GM19455 (cell line): ENCODE data around the gene SLC25A21.
"Not testable (repeated sequence)": the region's sequence is repeated elsewhere in the genome, so short reads cannot be mapped to it uniquely, and the experiment has no call there.

Experiments used
- ATAC-seq: cut with Tn5 transposase; IDR thresholded peaks from one replicate; pipeline ENCODE4 v1.9.1; 2021; ENCODE audit not compliant: unreplicated experiment

SLC25A21 gene

GRCh38 chr14:36996133-36996856, 176.1 kb downstream of the SLC25A21 start:
- ATAC-seq, result no peak

DNA sequence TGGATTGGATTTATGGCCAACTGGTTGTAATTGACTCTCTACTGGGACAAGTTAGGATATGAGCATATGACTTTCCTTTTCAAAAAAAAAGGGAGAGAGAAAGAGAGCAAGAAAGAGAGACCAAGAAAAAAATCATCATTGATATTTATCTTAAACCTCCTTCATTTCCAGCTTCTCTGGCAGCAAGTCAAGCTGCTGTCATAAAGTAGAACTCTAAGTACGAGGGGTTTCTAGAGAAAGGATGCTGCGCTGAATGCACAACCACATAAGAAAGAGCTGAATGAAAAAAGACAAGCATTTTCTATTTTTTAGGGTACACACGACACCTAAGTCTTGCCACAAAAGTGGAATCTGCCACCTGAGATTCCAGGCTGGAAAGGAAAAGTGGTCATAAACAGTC, 182.6 kb downstream of the SLC25A21 start:
- no peak for ATAC-seq

DNA sequence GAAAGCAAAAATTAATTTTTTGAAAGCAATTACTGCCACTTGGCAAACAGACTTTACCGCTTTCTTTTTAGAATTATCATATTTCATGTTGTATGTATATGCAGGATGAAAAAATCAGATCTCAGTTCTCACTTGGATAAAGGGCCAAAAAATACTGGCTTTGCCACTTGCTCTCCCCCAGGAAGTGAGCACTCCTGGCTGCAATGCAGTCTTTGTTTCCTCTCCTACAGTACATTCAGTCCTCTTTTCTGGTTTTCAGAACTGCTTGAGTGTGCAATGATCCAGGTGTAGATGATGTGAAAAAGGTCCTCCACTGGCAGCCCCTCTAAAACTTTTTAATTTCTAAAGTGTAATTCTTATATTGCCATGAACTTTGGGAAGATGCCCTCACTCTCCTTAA, 183.4 kb downstream of the SLC25A21 start:
- ATAC-seq, result no peak

DNA sequence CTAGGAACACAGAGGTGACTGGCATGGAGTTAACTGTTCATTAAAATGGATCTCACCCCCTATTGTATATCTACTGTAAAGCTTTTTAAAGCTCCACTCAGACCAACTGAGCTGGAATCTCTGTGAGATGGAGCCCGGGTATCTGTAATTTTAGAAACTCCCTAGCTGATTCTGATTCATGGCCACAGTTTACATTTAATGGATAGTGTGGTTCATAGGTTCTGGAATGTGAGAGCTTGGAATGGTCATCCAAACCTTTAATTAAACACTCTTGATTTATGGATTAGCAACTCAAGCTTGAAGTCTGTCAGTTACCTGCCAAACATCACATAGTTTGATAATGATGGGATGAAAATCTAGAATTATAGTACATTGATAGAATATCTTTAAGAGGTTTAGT, 183.8 kb downstream of the SLC25A21 start:
- no peak for ATAC-seq

DNA sequence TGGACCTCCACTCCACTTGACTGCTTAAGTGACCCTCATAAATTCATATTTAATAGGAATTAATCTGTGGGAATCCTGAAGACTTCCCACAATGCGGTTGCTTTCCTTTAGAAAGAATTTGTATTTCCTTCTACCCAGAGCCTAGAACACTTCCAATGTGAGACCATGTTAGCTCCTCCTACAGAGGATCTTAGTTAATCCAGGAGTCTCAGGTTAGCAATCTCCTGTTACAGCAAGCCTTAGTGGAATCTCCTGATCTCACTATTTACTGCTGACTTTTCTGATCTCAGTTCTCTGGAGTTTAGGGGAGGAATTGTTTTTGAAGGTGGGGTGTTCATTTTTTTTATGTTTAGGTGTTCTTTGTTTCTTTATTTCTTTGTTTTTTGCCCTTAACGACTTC, 186.0 kb downstream of the SLC25A21 start:
- ATAC-seq, result no peak

DNA sequence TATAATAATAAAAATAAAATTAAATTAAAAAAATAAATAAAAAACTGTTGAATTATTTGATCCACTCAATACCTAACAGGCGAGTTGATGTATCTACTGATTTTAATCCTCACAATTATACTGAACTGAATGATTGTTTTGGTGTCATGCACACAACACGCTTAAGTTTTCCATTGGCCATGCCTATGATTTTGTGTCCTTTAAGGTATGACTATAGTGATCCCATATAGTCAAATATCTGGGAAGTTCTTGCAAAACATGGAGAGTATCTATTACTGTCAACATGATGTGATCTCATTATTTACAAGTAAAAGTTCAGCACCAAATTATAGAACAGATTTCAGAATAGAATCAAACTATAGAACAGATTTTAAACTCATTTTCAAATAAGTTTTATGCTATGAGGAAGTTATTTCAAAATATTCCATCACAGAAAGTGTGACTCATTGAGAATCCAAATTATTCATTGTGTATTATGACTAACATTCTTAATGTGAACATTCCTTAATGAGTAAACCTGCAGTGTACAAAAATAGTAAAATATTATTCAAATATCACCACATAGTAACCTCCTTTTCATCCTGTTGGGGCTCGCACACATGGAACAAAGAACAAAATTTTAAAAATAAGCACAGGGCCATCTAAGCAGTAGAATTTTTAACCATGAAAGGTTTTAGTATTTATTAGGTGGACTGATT, 190.4 kb downstream of the SLC25A21 start:
- ATAC-seq, result no peak

- ATAC-seq, result not testable (repeated sequence)
Measured at GRCh38 chr14:36980413-36980812, 192.0 kb downstream of the SLC25A21 start.

DNA sequence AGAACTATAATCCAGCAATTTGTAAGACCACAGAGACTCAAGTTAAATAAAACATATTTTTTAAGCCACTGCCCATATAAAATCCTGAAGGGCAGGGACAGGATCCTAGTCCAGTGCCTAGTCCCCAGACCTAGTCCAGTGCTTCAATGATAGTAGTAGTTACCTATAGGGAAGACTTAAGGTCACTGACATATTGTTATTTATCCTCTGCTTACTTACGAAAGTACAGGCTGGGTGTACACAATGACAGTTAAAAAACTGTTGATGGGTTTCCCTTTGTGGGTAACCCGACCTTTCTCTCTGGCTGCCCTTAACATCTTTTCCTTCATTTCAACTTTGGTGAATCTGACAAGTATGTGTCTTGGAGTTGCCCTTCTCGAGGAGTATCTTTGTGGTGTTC, 192.5 kb downstream of the SLC25A21 start:
- no peak for ATAC-seq

GRCh38 chr14:36976571-36977023, 195.8 kb downstream of the SLC25A21 start:
- ATAC-seq, result no peak

GRCh38 chr14:36975834-36976233, 196.6 kb downstream of the SLC25A21 start:
- no peak for ATAC-seq

DNA sequence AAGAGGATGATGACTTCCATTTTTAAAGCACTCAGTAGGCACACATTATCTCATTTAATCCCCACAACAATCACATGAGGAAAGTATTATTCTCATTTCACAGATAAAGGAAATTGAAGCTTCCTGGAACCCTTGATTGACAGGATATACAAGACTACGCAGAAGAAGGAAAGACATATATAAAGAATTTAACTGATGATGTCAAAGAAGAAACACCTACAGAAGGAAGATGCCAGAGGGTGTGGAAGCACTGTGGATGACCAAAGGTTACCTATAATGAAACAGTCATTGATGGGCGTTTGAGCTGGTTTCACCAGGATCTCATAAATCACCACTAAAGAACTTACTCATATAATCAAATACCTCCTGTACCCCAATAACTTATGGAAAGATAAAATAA, 197.4 kb downstream of the SLC25A21 start:
- no peak for ATAC-seq

DNA sequence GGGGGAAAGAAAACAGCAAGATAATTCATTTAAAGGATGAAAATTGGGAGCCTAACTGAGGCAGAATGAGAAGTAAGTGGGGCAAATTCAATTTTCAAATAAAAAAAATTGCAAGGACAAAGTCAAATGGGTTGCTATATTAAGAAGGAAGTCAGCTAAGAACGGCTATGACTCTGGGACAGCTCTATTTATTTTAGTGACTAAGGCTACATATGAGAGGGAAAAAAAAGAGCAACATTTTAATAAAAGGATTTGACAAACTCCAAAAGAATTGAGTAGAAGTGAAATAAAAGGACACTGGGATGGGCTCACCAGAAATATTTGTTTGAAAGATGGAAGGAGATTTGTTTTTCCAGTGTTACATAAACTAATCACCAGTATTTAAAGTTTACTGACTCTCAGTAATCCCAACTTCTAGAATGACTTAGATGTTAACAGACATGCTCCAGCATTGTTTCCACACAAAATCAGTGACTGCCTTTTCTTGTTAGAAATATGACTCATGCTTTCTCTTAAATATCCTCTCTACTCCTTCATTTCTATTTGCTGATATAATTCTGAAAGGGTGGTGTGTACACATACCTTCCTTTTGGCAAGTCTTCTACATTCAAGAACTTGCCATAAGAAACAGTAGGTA, 198.5 kb downstream of the SLC25A21 start:
- no peak for ATAC-seq

GRCh38 chr14:36971263-36971855, 201.0 kb downstream of the SLC25A21 start:
- ATAC-seq, result no peak

DNA sequence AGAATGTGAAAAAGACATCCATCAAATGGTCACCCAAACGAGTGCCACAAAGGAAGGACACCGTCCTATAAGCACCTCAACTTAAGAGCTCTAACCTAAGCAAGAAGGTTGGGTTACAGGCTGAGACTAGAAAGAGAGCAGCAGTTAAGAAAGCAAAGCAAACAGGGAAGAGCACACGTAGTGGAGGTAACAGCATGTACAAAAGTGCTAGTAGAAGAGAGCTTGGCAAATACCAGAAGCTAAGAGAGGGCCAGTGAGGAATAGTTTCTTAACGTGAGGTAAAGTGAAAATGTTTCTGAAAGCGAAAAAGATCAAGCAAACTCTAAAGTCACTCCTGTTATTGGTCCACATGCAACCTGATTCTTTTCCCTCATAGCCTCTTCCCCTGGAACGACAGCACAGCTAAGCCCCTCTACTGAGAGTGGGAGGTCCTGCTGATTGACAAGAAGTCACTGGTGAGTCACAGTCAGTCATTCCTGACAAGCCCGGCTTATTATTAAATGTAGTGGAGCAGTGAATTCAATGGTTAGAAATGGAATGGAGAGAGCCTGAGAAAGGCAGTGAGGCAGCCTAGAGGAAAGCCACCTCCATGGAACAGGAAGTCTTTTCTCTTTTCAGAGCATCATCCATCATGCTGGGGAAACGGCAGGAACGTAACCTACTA, 204.4 kb downstream of the SLC25A21 start:
- ATAC-seq, result no peak

DNA sequence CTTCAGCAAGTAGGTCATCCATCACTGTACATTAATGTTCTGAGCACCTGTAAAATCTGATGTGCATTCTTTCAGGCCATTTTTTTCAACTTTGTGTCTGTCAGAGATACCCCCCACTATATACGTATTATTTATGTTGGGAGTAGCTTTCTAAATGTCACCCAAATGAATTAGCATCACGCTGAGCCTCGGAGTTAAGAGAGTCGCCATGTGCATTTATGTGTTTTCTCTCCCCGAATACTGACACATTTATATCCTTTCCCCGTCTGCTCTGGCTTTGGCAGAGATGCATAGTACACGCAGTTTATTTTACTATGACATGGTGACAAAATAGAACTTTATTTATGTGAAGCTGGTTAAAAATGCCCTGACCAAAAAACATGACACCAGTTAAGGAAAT, 216.4 kb downstream of the SLC25A21 start:
- no peak for ATAC-seq

DNA sequence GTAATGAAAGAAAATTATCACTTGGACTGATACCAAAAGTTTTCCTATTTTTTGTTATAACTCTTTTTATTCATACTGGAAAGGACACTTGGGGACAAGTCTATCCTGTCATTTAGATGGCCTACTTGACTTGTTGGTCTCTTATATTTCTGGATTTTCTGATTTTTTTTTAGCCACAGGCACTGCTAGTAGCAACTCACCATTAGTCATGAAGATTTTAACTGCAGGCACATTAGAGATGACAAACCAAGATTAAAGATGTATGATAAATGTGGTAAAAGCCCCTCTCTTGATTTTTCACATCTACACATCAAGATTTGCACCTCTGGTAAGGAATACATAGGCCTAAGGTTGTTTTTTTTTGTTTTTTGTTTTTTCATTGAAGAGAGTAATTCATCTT, 217.0 kb downstream of the SLC25A21 start:
- ATAC-seq, result no peak

- no peak for ATAC-seq
Measured at GRCh38 chr14:36952689-36953088, 219.7 kb downstream of the SLC25A21 start.

DNA sequence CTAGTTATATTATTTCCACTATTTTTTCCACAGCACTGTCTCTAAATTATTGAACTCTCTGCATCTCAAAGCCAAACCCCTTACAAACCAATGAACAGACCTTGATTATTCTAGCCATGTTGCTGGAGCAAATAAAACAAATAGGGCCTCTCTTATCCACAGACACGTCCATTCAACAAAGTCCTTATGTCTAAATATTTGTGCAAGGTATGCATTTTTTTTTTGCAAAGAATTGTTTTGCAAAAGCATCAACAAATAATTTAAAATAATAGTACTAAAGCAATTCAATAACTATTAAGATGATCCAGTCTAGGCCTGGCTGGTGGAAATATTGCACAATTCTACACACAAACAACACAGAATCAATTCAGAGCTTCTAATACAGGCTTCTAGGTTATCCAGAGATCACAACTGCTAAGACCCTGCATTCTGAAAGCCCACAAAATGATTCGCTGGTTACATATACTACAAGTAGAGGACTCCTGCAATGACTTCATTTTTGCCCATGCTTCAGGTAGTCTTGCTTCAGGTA, 221.0 kb downstream of the SLC25A21 start:
- ATAC-seq, result no peak

DNA sequence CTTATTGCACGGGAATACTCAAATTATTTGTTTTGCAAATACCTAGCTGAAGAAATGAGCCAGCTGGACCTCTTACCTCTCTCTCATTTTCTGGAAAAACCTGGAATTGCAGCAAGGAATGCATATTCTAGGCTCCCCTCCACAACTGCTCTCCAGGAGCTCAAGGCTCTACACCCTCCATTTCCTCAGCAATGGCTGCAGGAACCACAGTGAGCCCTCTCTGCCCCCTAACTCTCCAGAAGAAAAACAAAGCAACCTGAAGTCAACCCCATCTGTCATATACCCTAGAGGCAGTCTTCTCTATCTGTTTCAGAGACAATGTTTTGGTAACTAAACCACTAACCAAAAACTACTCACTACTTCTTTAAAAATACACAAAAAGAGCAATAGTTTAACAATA, 221.6 kb downstream of the SLC25A21 start:
- no peak for ATAC-seq

DNA sequence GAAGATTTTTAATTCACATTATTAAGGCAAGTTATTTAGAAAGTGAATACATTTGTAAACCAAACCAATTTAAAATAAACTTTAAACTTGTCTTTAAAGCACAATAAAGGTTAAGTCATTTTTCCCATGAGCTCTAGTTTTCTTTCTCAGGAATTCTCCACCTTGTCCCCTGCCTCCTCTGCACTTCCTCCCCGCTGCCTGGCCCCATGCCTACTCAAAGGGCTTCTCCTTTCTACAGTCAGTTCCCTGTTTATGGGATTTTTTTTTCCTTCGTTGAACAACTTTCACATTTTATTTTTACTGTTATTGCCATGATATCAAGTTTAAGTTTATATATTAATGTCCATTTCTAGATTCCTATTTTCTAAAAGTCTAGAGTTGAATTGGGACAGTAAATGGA, 223.0 kb downstream of the SLC25A21 start:
- no peak for ATAC-seq
